ENCODE measurements around the gene SPOCK1.

SPOCK1 gene

DNA sequence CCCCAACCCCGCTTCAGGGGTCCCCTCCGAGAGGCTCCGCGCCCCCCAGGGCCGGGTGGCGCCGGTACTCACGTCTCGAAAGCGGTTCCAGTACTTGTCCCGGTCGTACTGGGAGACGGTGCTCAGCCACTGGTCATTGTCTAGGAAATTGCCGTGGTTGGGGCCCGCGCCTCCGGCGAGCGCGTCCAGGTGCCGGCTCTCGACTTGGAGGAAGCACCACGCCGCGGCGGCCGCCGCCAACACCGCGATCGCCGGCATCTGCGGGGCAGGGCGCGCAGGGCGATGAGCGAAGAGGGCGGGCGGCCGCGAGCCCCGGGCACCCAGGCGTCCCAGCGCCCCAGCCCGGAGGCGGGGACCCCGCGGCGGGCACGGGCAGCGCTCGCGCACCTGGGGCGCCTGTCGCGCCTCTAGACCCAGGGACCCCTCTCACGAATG is 808 bp downstream of the SPOCK1 start:
- no peak for DNase-seq (ENCODE audit: low read depth, low spot score)
- H3K36me3 ChIP-seq (ENCODE audit: insufficient read depth, low read length): no peaks in the 10 kb centered on the region
- no peak overlapping the region for H3K27ac ChIP-seq
- H3K9ac ChIP-seq (ENCODE audit: insufficient read length): no peak overlapping the region
- TF ChIP-seq EZH2 (IDR thresholded peaks at IDR 0.05): no peak
- TF ChIP-seq FOXP2 (optimal IDR thresholded peaks at IDR 0.05; ENCODE audit: control extremely low read depth, extremely low read length, insufficient read depth): no peak
- TF ChIP-seq POLR2AphosphoS5 (IDR thresholded peaks at IDR 0.05; ENCODE audit: borderline replicate concordance, low read depth, low read length): no peak
- no peak overlapping the region for H3K4me3 ChIP-seq
- no peaks in the 10 kb centered on the region for H3K9me3 ChIP-seq (ENCODE audit: low read depth, low read length)

GRCh38 chr5:137497396-137498290 is 1.5 kb downstream of the SPOCK1 start:
- Histone ChIP-seq H3K27ac (no peak overlapping the region), H3K36me3 (ENCODE audit: insufficient read depth, low read length) (no peaks in the 10 kb centered on the region), H3K9ac (ENCODE audit: insufficient read length) (no peak overlapping the region), H3K9me3 (ENCODE audit: low read depth, low read length) (no peaks in the 10 kb centered on the region), H3K4me3 (no peak overlapping the region)
- TF ChIP-seq EZH2 (IDR thresholded peaks at IDR 0.05): no peak
- TF ChIP-seq POLR2AphosphoS5 (IDR thresholded peaks at IDR 0.05; ENCODE audit: borderline replicate concordance, low read depth, low read length): no peak
- TF ChIP-seq FOXP2 (optimal IDR thresholded peaks at IDR 0.05; ENCODE audit: control extremely low read depth, extremely low read length, insufficient read depth): no peak
- DNase-seq (ENCODE audit: low read depth, low spot score): no peak

DNA sequence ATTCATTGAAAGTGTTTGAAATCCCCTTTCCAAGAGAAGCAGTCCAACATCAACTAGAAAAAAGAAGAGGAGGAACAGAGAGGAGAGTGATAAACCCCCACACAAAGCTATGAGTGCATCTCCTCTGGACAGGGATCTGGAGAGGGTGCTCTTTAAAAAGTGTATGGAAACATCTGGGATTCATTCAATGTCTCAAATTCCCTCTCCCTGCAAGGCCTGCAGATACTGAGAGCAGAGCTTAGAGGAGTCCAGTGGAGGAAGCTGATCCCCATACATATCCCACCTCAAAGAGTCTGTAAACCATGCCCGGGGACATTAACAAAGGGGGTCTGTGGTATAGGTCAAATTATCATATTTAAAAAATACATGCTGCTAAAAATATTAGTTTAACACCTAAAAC is 2.2 kb downstream of the SPOCK1 start:
- DNase-seq (ENCODE audit: low read depth, low spot score): no peak
- Histone ChIP-seq H3K4me3 (no peak overlapping the region), H3K36me3 (ENCODE audit: insufficient read depth, low read length) (no peaks in the 10 kb centered on the region), H3K9me3 (ENCODE audit: low read depth, low read length) (no peaks in the 10 kb centered on the region), H3K9ac (ENCODE audit: insufficient read length) (no peak overlapping the region), H3K27ac (no peak overlapping the region)
- no peak for TF ChIP-seq EZH2 (IDR thresholded peaks at IDR 0.05)
- TF ChIP-seq POLR2AphosphoS5 (IDR thresholded peaks at IDR 0.05; ENCODE audit: borderline replicate concordance, low read depth, low read length): no peak
- TF ChIP-seq FOXP2 (optimal IDR thresholded peaks at IDR 0.05; ENCODE audit: control extremely low read depth, extremely low read length, insufficient read depth): no peak

DNA sequence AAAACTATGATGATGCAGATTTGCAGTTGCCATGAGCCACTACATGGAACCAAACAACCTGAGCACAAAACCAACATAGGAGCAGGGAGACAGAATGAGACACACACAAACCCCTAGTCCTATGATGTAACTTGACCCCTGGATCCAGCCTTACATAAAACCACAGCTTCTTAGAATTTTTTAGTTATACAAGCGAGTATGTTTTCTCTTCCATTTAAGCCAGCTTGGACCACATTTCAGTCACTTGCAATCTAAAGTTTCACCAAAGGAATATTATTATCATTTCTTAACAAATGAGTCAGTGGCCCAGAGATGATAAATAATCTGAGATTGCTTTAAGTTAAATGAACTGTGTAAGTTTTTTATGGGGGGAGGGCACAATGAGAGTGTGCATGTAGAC is 6.8 kb downstream of the SPOCK1 start:
- TF ChIP-seq FOXP2 (optimal IDR thresholded peaks at IDR 0.05; ENCODE audit: control extremely low read depth, extremely low read length, insufficient read depth): no peak
- TF ChIP-seq POLR2AphosphoS5 (IDR thresholded peaks at IDR 0.05; ENCODE audit: borderline replicate concordance, low read depth, low read length): no peak
- TF ChIP-seq EZH2 (IDR thresholded peaks at IDR 0.05): no peak
- Histone ChIP-seq H3K4me3 (no peak overlapping the region), H3K27ac (no peak overlapping the region), H3K9me3 (ENCODE audit: low read depth, low read length) (no peaks in the 10 kb centered on the region), H3K9ac (ENCODE audit: insufficient read length) (no peak overlapping the region), H3K36me3 (ENCODE audit: insufficient read depth, low read length) (no peaks in the 10 kb centered on the region)
- DNase-seq (ENCODE audit: low read depth, low spot score): no peak

- no peak overlapping the region for H3K27ac ChIP-seq
- TF ChIP-seq EZH2 (IDR thresholded peaks at IDR 0.05) (no peak), POLR2AphosphoS5 (IDR thresholded peaks at IDR 0.05; ENCODE audit: borderline replicate concordance, low read depth, low read length) (no peak)
- H3K9ac ChIP-seq (ENCODE audit: insufficient read length): no peak overlapping the region
- no peaks in the 10 kb centered on the region for H3K36me3 ChIP-seq (ENCODE audit: insufficient read depth, low read length)
- H3K9me3 ChIP-seq (ENCODE audit: low read depth, low read length): no peaks in the 10 kb centered on the region
- no peak for DNase-seq (ENCODE audit: low read depth, low spot score)
- no peak overlapping the region for H3K4me3 ChIP-seq
Observed at GRCh38 chr5:137491121-137491520, 8.0 kb downstream of the SPOCK1 start.

GRCh38 chr5:137490591-137490990 is 8.5 kb downstream of the SPOCK1 start:
- Histone ChIP-seq H3K9me3 (ENCODE audit: low read depth, low read length) (no peaks in the 10 kb centered on the region), H3K4me3 (no peak overlapping the region), H3K9ac (ENCODE audit: insufficient read length) (no peak overlapping the region), H3K36me3 (ENCODE audit: insufficient read depth, low read length) (no peaks in the 10 kb centered on the region), H3K27ac (no peak overlapping the region)
- no peak for DNase-seq (ENCODE audit: low read depth, low spot score)
- TF ChIP-seq POLR2AphosphoS5 (IDR thresholded peaks at IDR 0.05; ENCODE audit: borderline replicate concordance, low read depth, low read length) (no peak), FOXP2 (optimal IDR thresholded peaks at IDR 0.05; ENCODE audit: control extremely low read depth, extremely low read length, insufficient read depth) (no peak), EZH2 (IDR thresholded peaks at IDR 0.05) (no peak)

DNA sequence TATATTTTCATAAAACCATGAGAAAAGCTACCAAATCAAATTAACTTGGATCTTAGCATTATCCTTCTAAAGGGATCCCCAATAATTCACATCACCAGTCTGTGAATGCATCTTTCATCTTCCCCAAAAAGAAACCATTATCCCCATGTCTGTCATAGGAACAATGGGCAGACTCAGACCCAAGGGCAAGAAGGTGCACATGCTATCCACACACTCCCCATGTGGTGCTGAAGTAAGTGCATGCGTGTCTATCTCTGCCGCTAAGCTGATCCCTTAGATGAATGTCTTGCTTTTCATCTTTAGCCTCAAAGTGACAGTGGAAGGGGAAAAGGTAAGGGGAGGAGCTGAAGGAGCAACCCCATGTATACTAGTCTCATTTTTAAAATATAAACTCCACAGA is 10.2 kb downstream of the SPOCK1 start:
- TF ChIP-seq FOXP2 (optimal IDR thresholded peaks at IDR 0.05; ENCODE audit: control extremely low read depth, extremely low read length, insufficient read depth) (no peak), POLR2AphosphoS5 (IDR thresholded peaks at IDR 0.05; ENCODE audit: borderline replicate concordance, low read depth, low read length) (no peak), EZH2 (IDR thresholded peaks at IDR 0.05) (no peak)

DNA sequence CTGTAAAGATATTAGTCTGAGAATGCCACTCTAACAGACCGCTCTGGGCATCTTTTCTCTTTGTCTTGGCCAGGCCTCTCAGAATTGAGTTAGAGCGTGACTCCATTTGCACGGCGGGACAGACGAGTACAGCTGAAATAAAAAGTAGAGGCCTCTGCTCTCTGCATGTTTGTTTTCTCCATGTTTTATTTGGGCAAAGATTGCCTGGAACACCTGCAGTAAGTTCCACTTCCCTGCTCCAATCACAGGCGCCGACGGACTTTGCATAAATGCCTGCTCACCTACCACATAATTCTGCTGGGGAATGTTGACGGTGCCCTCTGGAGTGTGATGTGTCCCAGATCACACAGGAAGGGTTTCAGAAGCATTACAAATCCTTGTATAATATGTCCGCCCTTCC is 10.6 kb downstream of the SPOCK1 start:
- Histone ChIP-seq H3K9ac (ENCODE audit: insufficient read length) (no peak overlapping the region), H3K27ac (no peak overlapping the region), H3K9me3 (ENCODE audit: low read depth, low read length) (no peaks in the 10 kb centered on the region), H3K4me3 (no peak overlapping the region), H3K36me3 (ENCODE audit: insufficient read depth, low read length) (no peaks in the 10 kb centered on the region)
- no peak for DNase-seq (ENCODE audit: low read depth, low spot score)
- TF ChIP-seq POLR2AphosphoS5 (IDR thresholded peaks at IDR 0.05; ENCODE audit: borderline replicate concordance, low read depth, low read length) (no peak), FOXP2 (optimal IDR thresholded peaks at IDR 0.05; ENCODE audit: control extremely low read depth, extremely low read length, insufficient read depth) (no peak), EZH2 (IDR thresholded peaks at IDR 0.05) (no peak)

More for the DNA sequence above, 10.2 kb downstream of the SPOCK1 start:
- H3K9me3 ChIP-seq (ENCODE audit: low read depth, low read length): no peaks in the 10 kb centered on the region
- no peaks in the 10 kb centered on the region for H3K36me3 ChIP-seq (ENCODE audit: insufficient read depth, low read length)
- H3K4me3 ChIP-seq: no peak overlapping the region
- DNase-seq (ENCODE audit: low read depth, low spot score): no peak
- no peak overlapping the region for H3K27ac ChIP-seq
- no peak overlapping the region for H3K9ac ChIP-seq (ENCODE audit: insufficient read length)

Measured in SK-N-MC (cell line).